ENCODE data around the gene EFHD2. TPM values are rescaled to one million over a fixed set of nuclear protein-coding genes. Genes with fewer than 3 reads are reported as not detected.

The EFHD2 gene
- total RNA-seq, 1 experiment from 2014 or later: 48.5 TPM

GRCh38 chr1:15444468-15445389, 35.0 kb downstream of the EFHD2 start:
- Mint-ChIP-seq H3K4me1 (ENCODE audit: insufficient read depth, unreplicated experiment) (no peaks in the 10 kb centered on the region), H3K4me3 (ENCODE audit: unreplicated experiment) (no peak overlapping the region), H3K36me3 (ENCODE audit: insufficient read depth, unreplicated experiment) (no peaks in the 10 kb centered on the region), H3K27ac (ENCODE audit: low read depth, unreplicated experiment) (no peak overlapping the region), H3K9me3 (ENCODE audit: unreplicated experiment) (no peaks in the 10 kb centered on the region), H3K27me3 (ENCODE audit: insufficient read depth, unreplicated experiment) (no peaks in the 10 kb centered on the region)
- no peak for DNase-seq (ENCODE audit: unreplicated experiment)
- intact Hi-C loops (cut with micrococcal nuclease): no loop called here
- TF ChIP-seq CTCF (IDR thresholded peaks at IDR 0.05; ENCODE audit: unreplicated experiment): no peak
- CTCF ChIA-PET: interaction anchor here (0.6 to 1.8 kb wide), 3 partner anchors 32 to 564 kb away, joined by 3 to 8 read pairs (median 3); no protein-coding TSS in a partner anchor
- POLR2A ChIA-PET: no interaction called here
- BruUV-seq (replicated peaks): no TSS peak

GRCh38 chr1:15445390-15446122, 35.9 kb downstream of the EFHD2 start:
- no peaks in the 10 kb centered on the region for H3K27me3 Mint-ChIP-seq (ENCODE audit: insufficient read depth, unreplicated experiment)
- no peak for DNase-seq (ENCODE audit: unreplicated experiment)
- H3K9me3 Mint-ChIP-seq (ENCODE audit: unreplicated experiment): no peaks in the 10 kb centered on the region
- no peak overlapping the region for H3K4me3 Mint-ChIP-seq (ENCODE audit: unreplicated experiment)
- H3K36me3 Mint-ChIP-seq (ENCODE audit: insufficient read depth, unreplicated experiment): no peaks in the 10 kb centered on the region
- BruUV-seq (replicated peaks): no TSS peak
- intact Hi-C loops (cut with micrococcal nuclease): no loop called here
- TF ChIP-seq CTCF (IDR thresholded peaks at IDR 0.05; ENCODE audit: unreplicated experiment): no peak
- CTCF ChIA-PET: interaction anchor here (0.9 kb wide), 1 partner anchor 301 kb away, joined by 4 read pairs; no protein-coding TSS in a partner anchor
- POLR2A ChIA-PET: no interaction called here
- no peaks in the 10 kb centered on the region for H3K4me1 Mint-ChIP-seq (ENCODE audit: insufficient read depth, unreplicated experiment)
- no peak overlapping the region for H3K27ac Mint-ChIP-seq (ENCODE audit: low read depth, unreplicated experiment)

- intact Hi-C loops (cut with micrococcal nuclease): no loop called here
- CTCF ChIA-PET: interaction anchor here (0.9 kb wide), 1 partner anchor 302 kb away, joined by 4 read pairs; no protein-coding TSS in a partner anchor
- TF ChIP-seq CTCF (IDR thresholded peaks at IDR 0.05; ENCODE audit: unreplicated experiment): no peak
- no peaks in the 10 kb centered on the region for H3K9me3 Mint-ChIP-seq (ENCODE audit: unreplicated experiment)
- DNase-seq (ENCODE audit: unreplicated experiment): no peak
- POLR2A ChIA-PET: no interaction called here
- no peaks in the 10 kb centered on the region for H3K4me1 Mint-ChIP-seq (ENCODE audit: insufficient read depth, unreplicated experiment)
- no peaks in the 10 kb centered on the region for H3K36me3 Mint-ChIP-seq (ENCODE audit: insufficient read depth, unreplicated experiment)
- no peak overlapping the region for H3K27ac Mint-ChIP-seq (ENCODE audit: low read depth, unreplicated experiment)
- no TSS peak for BruUV-seq (replicated peaks)
- H3K4me3 Mint-ChIP-seq (ENCODE audit: unreplicated experiment): no peak overlapping the region
- no peaks in the 10 kb centered on the region for H3K27me3 Mint-ChIP-seq (ENCODE audit: insufficient read depth, unreplicated experiment)
These were observed 36.5 kb downstream of the EFHD2 start for GRCh38 chr1:15446212-15446611.

- Mint-ChIP-seq H3K4me1 (ENCODE audit: insufficient read depth, unreplicated experiment) (no peaks in the 10 kb centered on the region), H3K4me3 (ENCODE audit: unreplicated experiment) (no peak overlapping the region), H3K27me3 (ENCODE audit: insufficient read depth, unreplicated experiment) (no peaks in the 10 kb centered on the region), H3K9me3 (ENCODE audit: unreplicated experiment) (no peaks in the 10 kb centered on the region), H3K36me3 (ENCODE audit: insufficient read depth, unreplicated experiment) (no peaks in the 10 kb centered on the region), H3K27ac (ENCODE audit: low read depth, unreplicated experiment) (no peak overlapping the region)
- CTCF ChIA-PET: interaction anchor here (1.2 kb wide), 1 partner anchor 126 kb away, joined by 3 read pairs; no protein-coding TSS in a partner anchor
- intact Hi-C loops (cut with micrococcal nuclease): no loop called here
- POLR2A ChIA-PET: interaction anchor here (0.7 kb wide), 1 partner anchor 18 kb away, joined by 3 read pairs; no protein-coding TSS in a partner anchor
- no peak for DNase-seq (ENCODE audit: unreplicated experiment)
- no TSS peak for BruUV-seq (replicated peaks)
- TF ChIP-seq CTCF (IDR thresholded peaks at IDR 0.05; ENCODE audit: unreplicated experiment): no peak
These were observed 39.3 kb downstream of the EFHD2 start for GRCh38 chr1:15448877-15449462.

Data from MCF 10A (cell line).